Muscle of arm (tissue), 12 donors: Measurements from ENCODE around the gene IQGAP3. TPM values are rescaled to one million over a fixed set of nuclear protein-coding genes. Genes with fewer than 3 reads are reported as not detected.
"Not testable (repeated sequence)": the region's sequence is repeated elsewhere in the genome, so short reads cannot be mapped to it uniquely, and the experiment has no call there.

Experiments
- DNase-seq: peaks from one replicate; pipeline ENCODE4 v3.0.0-alpha.2; 2013
- polyA plus RNA-seq, 12 donors: library from polyadenylated mRNA; unstranded; fragments of 120-200 nt; gene quantifications; one replicate each; pipeline ENCODE4 v1.2.1, GENCODE V29; 2013; ENCODE audit not compliant: insufficient read length in 12 of 12

Gene IQGAP3
- polyA plus RNA-seq, 12 donors = 4.6 to 15.7 (median 7.9) TPM; not detected in 1

DNA sequence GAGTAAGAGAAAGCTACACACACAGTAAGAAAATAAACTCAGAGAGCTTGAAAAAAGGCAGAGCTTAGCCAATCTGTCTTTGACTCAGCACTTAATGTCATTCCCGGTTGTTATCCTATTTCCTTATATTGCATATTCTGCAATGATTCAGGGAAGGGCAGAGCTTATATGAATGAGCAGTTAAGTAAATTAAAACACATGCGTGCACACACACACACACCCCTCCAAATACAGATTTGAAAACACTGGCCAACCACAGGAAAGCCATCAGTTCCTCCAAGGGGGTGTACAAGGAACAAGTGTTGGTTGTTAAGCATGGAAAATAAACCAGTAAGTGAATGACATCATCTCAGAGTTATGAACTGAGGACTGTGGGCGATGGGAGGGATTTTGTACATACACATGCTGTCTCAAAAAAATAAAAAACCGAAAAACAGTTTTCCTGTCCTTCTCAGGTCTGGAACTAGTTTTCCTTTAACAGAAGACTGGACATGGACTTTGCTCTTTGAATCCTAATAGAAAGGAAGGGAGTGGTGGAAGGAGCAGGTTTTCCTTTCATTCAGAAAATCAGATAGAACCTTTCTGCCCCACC lies 1.0 kb downstream of the IQGAP3 start:
- DNase-seq = no peak

DNA sequence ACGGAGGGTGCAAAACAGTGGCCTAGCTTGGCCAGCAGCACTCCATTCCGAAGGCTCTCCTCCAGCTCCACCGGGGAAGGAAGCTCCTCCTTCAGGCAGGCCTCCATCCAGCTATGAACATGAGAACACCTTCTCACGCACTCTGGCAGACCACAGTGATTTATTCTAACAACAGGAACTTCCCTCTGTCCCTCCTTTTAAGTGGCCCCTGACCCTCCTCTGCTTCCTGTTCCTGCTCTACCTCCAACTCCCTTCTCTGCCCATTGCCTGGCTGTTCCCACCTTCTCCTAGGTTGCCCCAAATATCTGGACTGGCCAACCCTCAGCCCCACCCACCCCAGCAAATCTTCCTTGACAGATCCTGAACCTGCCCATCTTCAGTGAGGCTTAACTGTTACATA lies 5.9 kb downstream of the IQGAP3 start:
- DNase-seq = no peak

DNA sequence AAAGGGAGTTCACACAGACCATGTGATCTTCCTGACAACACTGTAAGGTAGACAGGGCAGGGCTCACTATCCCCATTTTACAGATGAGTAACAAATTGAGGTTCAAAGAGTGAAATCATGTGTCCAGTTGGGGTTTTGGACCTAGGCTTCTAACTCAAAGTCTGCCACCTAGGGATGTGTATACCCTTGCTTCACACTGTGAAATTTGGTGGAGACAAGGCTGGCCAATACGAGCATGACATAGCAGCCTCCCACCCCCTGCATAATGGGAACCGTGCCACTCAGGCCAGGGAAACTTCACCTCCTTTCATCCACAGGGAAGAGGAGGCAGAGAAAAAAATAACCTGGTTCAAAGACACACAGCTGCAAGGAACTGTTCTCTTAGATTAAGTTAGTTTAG lies 6.8 kb downstream of the IQGAP3 start:
- no peak for DNase-seq

DNA sequence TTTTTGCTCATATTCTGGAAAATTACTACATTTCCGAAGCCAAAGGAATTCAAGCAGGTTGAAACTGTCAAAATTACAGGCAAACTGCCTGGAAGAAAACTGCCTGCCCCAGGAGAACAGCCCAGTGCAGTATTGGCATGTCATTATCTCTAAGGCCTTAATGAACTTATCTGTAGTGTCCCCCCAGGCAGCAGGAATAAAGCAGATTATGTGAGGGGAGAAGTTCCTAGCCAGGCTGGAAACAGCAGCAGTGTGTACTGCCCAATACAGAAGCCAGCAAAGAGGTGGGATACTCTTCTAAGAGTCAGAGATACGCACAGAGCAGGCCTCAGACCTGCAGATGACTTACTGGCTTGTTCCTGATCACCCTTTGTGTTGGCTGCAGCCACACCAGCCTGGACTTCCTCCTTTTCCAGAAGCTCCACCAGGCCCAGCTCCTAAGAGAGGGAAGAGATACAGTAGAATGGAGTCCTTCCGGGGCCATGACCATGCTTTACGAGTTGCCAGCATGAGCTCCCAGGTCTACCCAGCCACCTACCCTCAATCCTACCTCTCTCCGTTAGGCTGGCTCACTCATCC lies 11.7 kb downstream of the IQGAP3 start:
- no peak for DNase-seq

DNA sequence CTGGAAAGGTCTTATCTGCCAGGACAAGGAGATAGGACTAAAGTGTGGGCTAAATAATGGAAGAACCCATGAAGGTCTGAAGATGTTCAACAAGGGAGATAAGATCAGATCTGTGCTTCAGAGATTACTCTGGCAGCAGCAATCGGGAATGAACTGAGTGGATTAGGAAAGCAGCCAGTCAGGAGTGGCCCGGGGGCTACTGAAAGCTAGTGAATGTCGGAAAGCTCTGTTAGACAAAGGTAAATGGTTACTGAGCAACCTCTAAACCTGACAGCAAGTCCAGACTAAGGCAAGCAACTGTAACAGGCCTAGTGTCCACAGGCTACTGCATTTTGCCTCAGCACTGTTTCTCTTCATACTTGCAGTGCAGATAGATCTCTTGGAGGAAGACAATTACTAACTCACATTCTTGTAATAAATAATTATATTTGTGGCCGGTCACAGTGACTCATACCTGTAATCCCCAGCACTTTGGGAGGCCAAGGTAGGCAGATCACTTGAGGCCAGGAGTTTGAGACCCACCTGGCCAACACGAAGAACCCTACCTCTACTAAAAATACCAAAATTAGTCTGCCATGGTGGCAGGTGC lies 12.5 kb downstream of the IQGAP3 start:
- no peak for DNase-seq

DNA sequence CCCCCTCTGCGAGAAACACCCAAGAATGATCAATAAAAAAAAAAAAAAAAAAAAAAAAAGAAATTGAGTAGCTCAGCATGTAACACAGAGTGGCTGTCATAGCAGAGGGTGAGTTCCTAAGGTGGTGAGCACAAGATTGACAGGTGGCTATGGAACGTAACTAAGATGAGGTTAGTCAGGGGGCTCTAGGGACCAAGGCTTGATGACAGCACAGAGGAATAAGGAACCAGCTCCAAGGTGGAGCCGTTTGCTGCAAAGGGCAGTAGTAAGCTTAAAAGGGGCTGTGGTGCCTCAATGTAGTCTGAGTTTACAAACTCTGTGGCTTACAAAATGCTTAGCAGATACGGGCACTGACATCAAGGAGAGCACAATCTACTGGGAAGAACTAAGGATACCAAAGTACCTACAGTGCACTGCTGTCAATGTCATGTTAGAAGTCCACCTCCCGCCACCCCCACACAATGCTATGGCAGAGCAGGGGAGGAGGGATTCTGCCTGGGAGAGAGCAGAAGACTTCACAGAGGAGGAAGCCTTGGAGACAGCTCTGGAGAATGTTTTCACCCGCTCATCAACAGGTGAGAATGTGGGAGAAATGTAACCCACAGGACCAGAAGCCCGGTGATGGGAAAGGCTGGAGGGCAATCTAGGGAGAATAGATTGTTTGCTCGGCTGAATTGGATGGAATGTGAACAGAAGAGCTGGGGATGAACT lies 13.1 kb downstream of the IQGAP3 start:
- no peak for DNase-seq

DNA sequence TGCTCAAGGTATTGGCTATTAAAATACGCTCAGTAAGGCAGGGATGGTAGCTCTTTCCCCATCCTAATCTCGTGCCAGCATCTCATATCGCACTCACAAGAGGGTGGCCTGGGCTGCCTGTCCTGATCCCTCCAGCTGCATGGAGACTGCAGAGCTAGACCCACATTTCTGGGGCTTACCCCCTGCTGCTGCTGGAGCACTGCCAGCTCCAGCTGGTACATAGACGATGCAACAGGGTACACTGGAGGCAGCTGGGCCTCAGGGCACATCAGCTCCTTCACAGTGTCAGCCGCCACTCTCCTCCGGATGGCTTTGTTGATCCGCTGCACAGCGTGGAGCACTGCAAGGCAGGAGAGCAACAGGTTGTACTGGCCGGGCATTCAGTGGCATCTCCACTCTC lies 16.0 kb downstream of the IQGAP3 start:
- no peak for DNase-seq

DNA sequence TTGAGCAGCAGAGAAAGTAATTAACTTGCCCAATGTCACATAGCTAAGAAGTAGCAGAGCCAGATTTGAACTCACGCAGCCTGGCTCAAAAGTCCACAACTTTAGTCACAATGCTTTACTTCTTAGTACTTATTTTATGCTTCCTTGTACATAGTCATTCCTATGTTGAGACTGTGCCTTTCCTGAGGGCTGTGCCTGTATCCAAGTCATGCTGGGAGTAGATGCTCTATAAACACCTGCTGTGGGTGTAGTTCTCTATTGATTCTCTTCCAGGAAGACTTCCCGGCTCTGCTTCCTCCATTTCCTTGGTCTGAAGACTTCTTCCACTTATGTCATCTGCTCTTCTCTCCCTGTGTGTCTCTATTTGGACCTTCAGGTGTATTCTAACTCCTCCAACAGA lies 16.6 kb downstream of the IQGAP3 start:
- no peak for DNase-seq

DNA sequence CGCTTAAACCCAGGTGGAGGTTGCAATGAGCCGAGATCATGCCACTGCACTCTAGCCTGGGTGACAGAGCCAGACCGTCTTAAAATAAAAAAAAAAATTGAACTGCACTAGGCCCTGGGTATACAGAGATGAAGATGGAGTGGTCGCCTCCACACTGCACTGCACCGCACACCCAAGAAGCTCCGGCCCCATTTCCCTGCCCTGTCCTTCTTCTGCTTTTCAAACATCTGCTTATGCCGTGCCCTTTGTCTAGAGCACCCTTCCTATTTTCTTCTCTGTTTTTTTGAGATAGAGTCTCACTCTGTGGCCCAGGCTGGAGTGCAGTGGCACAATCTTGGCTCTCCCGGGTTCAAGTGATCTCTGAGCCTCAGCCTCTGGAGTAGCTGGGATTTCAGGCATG lies 17.4 kb downstream of the IQGAP3 start:
- no peak for DNase-seq

DNA sequence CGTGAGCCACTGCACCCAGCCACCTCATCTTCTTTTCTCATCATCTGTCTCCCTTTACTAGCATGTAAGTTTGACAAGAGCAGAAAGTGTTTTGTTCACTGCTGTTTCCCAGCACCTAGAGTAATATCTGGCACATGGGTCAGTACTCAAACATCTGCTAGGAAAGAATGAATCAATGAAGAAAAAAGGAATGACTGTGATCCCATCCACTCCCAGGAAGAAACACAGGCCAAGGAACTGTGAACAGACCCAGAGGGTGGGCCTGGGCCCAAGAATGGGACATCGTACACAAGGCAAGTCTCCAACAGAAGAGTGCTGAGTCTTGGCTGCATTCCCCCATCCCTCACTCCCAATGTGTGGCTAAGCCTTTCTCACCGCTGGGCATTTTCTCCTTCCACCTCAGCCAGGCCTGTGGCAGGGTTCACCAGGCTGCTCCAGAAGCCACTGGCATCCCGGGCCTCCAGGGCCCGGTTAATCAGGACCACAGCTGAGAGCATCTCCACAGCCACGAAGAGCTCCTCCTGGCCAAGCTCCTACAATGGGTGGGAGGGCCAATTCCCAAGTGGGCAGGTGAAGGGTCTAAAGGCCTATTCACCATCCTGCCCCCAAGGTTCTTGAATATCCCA lies 18.4 kb downstream of the IQGAP3 start:
- peak; percentile 46 for DNase-seq

DNA sequence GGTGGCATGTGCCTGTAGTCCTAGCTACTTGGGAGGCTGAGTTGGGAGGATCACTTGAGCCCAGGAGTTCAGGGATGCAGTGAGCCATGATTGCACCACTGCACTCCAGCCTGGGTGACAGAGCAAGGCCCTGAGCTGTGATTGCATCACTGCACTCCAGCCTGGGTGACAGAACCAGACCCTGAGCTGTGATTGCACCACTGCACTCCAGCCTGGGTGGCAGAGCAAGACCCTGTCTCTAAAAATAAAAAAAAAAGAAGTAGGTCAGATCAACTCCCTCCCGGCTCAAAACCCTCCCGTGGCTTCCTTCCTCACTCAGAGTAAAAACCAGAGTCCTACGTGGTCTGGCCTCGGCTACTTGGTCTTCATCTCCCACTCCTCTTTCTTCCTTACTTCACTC lies 19.4 kb downstream of the IQGAP3 start:
- DNase-seq = not testable (repeated sequence)

DNA sequence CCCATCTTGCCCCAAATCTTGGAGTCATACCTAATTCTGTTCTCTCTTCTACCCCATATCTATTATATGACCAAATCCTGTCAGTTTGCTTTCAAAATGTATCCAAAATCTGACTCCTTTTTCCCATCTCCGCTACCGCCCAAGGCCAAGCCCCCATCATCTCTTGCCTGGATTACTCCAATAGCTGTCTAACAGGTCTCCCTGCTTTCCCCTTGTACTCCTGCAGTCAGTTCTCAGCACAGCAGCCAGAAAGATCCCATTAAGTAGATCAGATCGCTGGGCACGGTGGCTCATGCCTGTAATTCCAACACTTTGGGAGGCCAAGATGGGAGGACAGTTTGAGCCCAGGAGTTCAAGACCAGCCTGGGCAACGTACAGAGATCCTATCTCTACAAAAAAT lies 19.8 kb downstream of the IQGAP3 start:
- no peak for DNase-seq

DNA sequence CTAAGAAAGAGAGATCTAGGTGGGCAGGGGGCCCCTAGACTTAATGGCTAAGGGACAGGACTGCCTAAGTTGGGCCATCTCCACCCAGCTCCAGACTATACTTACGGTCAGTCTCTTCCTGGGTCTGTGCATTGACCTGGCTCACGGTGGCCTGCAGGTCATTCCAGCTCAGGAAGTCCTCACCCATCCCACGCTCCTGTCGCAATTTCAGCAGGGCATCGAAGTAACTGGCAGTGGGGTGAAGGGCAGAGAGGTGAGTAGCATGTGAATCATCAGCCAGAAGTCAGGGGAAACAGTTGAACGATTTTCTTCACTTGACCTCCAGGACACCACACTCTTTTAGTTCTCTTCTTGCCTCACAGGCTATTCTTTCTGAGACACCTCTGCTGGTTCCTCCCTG lies 20.5 kb downstream of the IQGAP3 start:
- DNase-seq = no peak

DNA sequence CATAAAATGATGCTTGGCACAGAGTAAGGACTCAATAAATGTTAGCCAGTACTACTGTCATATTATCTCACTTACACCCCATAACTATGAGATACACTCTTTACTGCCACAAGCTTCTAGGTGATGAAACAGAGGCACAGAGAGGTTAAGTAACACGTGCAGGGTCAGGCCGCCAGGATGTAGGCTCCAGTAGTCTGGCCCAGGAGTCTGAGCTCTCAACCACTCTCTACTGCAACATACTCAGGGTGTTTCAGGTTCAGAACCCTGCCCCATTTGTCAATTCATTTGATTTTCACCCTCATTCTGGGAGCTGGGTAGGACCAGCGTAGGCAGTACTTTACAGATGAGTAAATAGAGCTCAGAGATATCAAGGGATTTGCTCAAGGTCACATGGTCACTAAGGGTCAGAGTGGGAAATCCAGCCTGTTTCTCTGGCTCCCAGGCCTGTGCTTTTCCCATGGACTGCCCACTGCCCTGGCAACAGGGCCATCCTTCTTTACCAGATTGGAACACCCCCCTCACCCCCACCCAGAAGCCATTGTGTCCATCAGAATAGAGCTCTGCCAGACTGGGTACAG lies 21.2 kb downstream of the IQGAP3 start:
- DNase-seq = no peak

DNA sequence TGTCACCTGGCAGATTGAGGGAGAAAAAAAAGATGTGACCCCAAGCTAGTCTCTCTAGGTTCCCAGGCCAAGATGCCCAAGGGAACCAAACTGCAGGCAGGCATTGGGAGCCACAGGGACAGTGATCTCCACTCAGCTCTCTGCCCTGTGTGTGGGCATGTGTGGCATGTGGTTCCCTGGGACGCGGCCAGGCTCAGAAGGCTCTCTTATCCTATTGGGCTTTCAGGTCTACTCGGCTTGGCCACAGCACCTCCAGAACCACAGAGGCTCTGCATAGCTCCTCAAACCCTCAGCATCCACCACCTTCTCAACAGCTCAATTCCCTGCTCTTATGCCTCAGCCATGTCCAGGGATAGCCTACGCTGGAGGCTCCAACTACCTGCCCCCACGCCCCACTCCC lies 22.0 kb downstream of the IQGAP3 start:
- DNase-seq = no peak

DNA sequence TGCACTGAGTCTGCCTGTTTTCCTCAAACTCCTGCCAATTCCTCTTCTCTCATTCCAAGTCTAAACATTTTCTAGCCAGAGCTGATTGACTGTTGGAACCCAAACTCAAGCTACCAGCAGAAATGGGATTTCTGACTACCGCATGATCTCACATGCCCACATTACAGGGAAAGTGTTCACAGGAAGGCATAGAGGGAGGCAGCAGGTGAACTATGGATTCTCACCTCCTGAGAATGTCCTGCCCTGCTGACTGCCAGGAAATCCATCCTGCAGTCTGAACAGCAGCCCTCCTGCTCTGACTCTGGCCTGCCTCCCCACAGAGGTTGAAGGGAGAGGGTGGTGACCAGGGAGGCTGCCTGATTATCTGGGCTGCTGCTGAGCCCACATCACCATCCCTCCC lies 22.5 kb downstream of the IQGAP3 start:
- DNase-seq = no peak

DNA sequence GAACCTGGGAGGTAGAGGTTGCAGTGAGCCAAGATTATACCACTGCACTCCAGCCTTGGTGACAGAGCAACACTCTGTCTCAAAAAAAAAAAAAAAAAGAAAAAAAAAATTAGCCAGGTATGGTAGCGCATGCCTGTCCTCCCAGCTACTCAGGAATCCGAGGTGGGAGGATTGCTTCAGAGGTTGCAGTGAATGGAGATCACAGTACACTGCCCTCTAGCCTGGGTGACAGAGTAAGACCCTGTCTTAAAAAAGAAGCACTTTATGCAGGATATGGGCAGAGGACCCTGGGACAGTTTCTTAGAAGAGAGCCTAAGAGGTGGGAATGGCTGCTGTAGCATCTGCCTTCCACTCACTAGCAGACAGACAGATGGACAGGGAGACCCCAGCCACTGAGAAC lies 23.0 kb downstream of the IQGAP3 start:
- no peak for DNase-seq

DNA sequence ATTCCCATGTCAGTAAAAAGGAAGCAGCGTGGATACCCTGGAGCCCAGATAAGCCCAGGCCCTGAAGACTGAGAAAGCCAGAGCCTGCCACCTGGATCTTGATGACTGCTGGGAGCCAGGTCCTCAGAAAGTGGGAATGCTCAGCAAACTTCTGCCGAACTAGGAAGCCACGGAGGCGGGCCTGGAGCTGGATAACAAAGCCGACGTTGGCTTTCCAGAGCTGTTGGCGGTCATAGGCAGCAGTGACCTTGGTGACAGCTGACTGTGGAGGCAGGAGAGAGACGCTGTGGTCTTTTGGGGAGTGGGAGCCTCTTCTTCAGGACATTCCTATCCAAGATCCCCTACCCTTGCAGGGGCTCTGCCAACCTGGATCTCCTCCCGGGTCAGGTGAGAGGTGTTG lies 24.4 kb downstream of the IQGAP3 start:
- no peak for DNase-seq

DNA sequence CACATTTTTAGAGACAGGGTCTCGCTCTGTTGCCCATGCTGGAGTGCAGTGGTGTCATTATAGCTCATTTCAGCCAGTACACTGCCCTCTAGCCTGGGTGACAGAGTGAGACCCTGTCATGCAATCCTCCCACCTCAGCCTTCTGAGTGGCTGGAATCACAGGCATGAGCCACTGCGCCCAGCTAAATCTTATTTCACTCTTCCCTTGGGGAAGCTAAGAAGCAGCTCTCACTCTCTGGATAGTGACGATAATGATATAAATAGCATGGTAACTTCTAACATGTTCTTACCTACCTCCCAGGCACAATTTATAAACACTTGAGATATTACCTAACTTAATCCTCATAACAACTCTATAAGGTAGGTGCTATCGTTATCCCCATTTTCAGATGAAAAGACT lies 24.9 kb downstream of the IQGAP3 start:
- DNase-seq = no peak

DNA sequence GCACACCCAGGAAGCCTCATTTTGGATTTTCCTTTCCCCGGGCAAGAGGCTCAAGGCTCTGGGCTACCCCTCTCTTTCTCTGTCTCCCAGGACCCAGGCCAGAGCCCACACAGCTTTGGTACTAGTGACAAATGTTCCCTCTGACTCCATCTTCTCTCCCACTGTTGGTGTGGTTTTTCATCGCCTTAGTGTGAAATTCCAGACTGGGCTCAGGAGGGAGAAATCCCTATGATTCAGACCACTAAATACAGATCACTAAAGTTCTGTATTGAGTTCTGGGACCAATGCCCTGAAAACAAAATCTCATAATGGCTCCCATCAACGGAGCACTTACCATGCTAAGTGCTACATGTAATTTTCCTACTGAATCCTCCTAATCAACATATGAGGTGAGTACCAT lies 26.1 kb downstream of the IQGAP3 start:
- no peak for DNase-seq

DNA sequence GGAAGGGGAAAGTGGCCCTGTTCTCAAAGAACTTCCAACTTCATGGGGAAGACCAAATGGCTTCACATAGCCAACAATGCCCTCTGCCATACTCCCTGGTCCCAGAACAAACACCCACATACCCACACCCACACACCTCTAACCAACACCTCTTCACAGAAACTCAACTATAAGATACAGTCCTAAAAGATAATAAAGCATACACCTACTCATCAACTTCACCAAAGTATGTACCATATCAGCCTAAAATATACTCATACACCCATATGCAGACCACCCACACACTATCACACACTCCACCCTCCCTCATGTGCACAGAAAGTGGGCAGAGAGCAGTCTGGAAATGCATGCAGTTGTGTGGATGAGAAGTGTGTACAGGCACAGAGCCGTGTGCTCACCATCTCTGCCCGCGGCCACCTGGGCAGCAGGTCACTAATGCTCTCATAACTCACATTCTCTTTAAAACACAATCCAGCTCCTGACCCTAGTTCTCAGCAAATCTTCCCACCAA lies 27.7 kb downstream of the IQGAP3 start:
- DNase-seq = no peak

DNA sequence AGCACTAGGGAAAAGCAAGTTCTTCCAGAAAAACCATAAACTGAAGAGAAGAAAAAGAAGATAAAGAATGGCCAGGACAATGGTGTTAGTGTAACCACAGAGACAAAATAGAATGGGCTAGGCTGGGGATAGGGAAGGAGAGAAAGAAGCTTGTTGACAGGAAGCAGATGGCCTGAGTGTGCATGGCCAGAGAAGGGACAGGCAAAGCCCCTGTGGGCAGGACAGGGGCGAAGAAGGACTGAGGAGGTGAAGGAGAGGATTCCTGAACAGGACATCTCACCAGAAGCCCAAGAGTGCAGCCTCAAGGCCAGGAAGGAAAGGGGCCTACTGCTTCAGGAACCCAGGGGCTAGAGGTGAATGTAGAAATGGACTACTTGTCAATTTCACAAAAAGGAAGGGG lies 29.3 kb downstream of the IQGAP3 start:
- no peak for DNase-seq
